ENCODE data around the gene PAX7.

- TF ChIP-seq POLR2A (IDR thresholded peaks at IDR 0.05) (no peak), CTCF (IDR thresholded peaks at IDR 0.05) (no peak)
Observed at GRCh38 chr1:18724801-18725200, 94.2 kb downstream of the PAX7 start.

Measured in uterus (tissue), 2 donors.